HG03060 (cell line): ENCODE data around the gene SLC25A29.

Experiments used
- ATAC-seq: cut with Tn5 transposase; IDR thresholded peaks from one replicate; pipeline ENCODE4 v1.9.1; 2021; ENCODE audit warnings: low read depth, moderate number of reproducible peaks; ENCODE audit not compliant: unreplicated experiment

The SLC25A29 gene

GRCh38 chr14:100246809-100247428 lies 59.3 kb downstream of the SLC25A29 start:
- ATAC-seq: no peak

GRCh38 chr14:100243020-100243419 lies 63.2 kb downstream of the SLC25A29 start:
- no peak for ATAC-seq

GRCh38 chr14:100241279-100241678 lies 65.0 kb downstream of the SLC25A29 start:
- no peak for ATAC-seq
